Activated T-helper 1 cell treated with Interleukin-2 at 50 U/mL for 16 hours (primary cell): ENCODE data around the gene CCDC178.
"Not testable (repeated sequence)": the region's sequence is repeated elsewhere in the genome, so short reads cannot be mapped to it uniquely, and the experiment has no call there.

Experiments
- DNase-seq: peaks from one replicate; pipeline ENCODE4 v3.0.0-alpha.2; 2020; ENCODE audit warnings: low read depth

Gene CCDC178

GRCh38 chr18:33440060-33441043, at the start of gene CCDC178:
CCDC178 (minus strand) TSS chr18:33440721; CDS start chr18:33412088, 28,633 bp downstream.
- no peak for DNase-seq

GRCh38 chr18:33483908-33484307, 43.4 kb upstream of the CCDC178 start:
- no peak for DNase-seq

GRCh38 chr18:33472509-33472908, 32.0 kb upstream of the CCDC178 start:
- DNase-seq = no peak

- no peak for DNase-seq
These were observed 29.7 kb upstream of the CCDC178 start for GRCh38 chr18:33470216-33470615.

- no peak for DNase-seq
These were observed 29.2 kb upstream of the CCDC178 start for GRCh38 chr18:33469699-33470098.

- DNase-seq = no peak
These were observed 27.0 kb upstream of the CCDC178 start for GRCh38 chr18:33467531-33467930.

- DNase-seq = no peak
These were observed 26.3 kb upstream of the CCDC178 start for GRCh38 chr18:33466822-33467221.

GRCh38 chr18:33460681-33461080, 20.2 kb upstream of the CCDC178 start:
- no peak for DNase-seq

GRCh38 chr18:33459612-33460011, 19.1 kb upstream of the CCDC178 start:
- no peak for DNase-seq

GRCh38 chr18:33446604-33447003, 6.1 kb upstream of the CCDC178 start:
- DNase-seq = no peak

GRCh38 chr18:33444709-33445108, 4.2 kb upstream of the CCDC178 start:
- DNase-seq = no peak

GRCh38 chr18:33432857-33433256, 7.7 kb downstream of the CCDC178 start:
- DNase-seq = no peak

GRCh38 chr18:33427549-33427948, 13.0 kb downstream of the CCDC178 start:
- DNase-seq = no peak

GRCh38 chr18:33424266-33424946, 16.1 kb downstream of the CCDC178 start:
- no peak for DNase-seq

- DNase-seq = no peak
These were observed 19.3 kb downstream of the CCDC178 start for GRCh38 chr18:33421225-33421624.

GRCh38 chr18:33404244-33404873, 36.2 kb downstream of the CCDC178 start:
- DNase-seq = no peak

GRCh38 chr18:33398939-33399338, 41.6 kb downstream of the CCDC178 start:
- not testable (repeated sequence) for DNase-seq

GRCh38 chr18:33375829-33376228, 64.7 kb downstream of the CCDC178 start:
- no peak for DNase-seq

GRCh38 chr18:33372442-33372841, 68.1 kb downstream of the CCDC178 start:
- no peak for DNase-seq

GRCh38 chr18:33369711-33370449, 70.6 kb downstream of the CCDC178 start:
- no peak for DNase-seq

- no peak for DNase-seq
These were observed 83.8 kb downstream of the CCDC178 start for GRCh38 chr18:33356735-33357134.

- no peak for DNase-seq
These were observed 84.8 kb downstream of the CCDC178 start for GRCh38 chr18:33355756-33356155.
